ENCODE measurements around the gene LURAP1L. TPM values are rescaled to one million over a fixed set of nuclear protein-coding genes. Genes with fewer than 3 reads are reported as not detected.

LURAP1L gene
- total RNA-seq, 1 experiment from 2014 or later, result 59.2 TPM

DNA sequence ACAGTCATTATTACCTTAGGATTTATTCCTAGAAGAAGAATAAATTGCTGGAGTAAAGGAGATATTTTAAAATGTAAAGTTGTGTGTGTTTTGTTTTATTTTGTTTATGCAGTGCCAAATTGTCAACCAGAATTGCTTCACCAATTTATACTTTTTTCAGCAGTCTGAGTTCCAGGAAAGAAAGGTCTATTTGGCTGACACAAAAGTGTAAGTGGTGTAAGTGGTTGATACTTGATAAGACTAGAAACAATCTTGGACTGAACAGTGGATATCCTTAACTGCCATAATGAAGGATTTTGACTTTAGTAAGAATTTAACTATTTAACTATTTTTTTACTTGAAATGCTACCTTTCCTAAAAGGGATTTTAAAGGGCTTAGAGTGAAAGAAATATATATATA lies 43.9 kb upstream of the LURAP1L start:
- Mint-ChIP-seq H3K27me3 (ENCODE audit: insufficient read depth, unreplicated experiment) (no peaks in the 10 kb centered on the region), H3K27ac (ENCODE audit: low read depth, unreplicated experiment) (no peak overlapping the region), H3K36me3 (ENCODE audit: insufficient read depth, unreplicated experiment) (peaks cover 14% of the 10 kb centered on the region), H3K9me3 (ENCODE audit: unreplicated experiment) (peaks cover 10% of the 10 kb centered on the region), H3K4me3 (ENCODE audit: unreplicated experiment) (no peak overlapping the region), H3K4me1 (ENCODE audit: insufficient read depth, unreplicated experiment) (peaks cover 4% of the 10 kb centered on the region)
- BruUV-seq (replicated peaks), result no TSS peak
- POLR2A ChIA-PET, result no interaction called here
- no peak for DNase-seq (ENCODE audit: unreplicated experiment)
- TF ChIP-seq, protein P1, sequence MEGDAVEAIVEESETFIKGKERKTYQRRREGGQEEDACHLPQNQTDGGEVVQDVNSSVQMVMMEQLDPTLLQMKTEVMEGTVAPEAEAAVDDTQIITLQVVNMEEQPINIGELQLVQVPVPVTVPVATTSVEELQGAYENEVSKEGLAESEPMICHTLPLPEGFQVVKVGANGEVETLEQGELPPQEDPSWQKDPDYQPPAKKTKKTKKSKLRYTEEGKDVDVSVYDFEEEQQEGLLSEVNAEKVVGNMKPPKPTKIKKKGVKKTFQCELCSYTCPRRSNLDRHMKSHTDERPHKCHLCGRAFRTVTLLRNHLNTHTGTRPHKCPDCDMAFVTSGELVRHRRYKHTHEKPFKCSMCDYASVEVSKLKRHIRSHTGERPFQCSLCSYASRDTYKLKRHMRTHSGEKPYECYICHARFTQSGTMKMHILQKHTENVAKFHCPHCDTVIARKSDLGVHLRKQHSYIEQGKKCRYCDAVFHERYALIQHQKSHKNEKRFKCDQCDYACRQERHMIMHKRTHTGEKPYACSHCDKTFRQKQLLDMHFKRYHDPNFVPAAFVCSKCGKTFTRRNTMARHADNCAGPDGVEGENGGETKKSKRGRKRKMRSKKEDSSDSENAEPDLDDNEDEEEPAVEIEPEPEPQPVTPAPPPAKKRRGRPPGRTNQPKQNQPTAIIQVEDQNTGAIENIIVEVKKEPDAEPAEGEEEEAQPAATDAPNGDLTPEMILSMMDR (IDR thresholded peaks at IDR 0.05; ENCODE audit: unreplicated experiment), result no peak
- CTCF ChIA-PET, result interaction anchor here (0.7 to 9.4 kb wide), 2 partner anchors 20 to 43 kb away, joined by 3 to 131 read pairs; partner anchors contain the start of gene LURAP1L
- intact Hi-C loops (cut with micrococcal nuclease), result no loop called here

DNA sequence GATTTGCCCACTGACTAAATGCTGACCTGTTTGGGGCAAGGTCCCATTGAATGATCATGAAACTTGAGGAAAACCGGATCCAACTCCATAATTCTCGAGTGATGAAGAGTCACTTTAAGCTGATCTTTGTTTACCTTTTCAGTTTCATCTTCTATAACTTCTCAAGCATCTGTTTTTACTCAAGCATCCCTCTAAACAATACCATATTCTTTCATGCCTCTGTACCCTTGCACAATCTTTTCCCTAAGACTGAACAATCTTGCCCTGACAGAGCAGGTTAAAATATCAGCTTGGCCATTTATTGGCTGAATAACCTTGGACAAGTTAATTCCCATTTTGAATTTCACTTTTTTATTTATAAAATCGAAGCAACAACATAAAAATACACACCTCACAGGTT lies 41.8 kb upstream of the LURAP1L start:
- no peak for DNase-seq (ENCODE audit: unreplicated experiment)
- H3K9me3 Mint-ChIP-seq (ENCODE audit: unreplicated experiment), result peaks cover 10% of the 10 kb centered on the region
- ChIA-PET CTCF (interaction anchor here (0.5 to 2.4 kb wide), 4 partner anchors 8 to 87 kb away, joined by 3 to 9 read pairs (median 4); no protein-coding TSS in a partner anchor), POLR2A (interaction anchor here (0.7 kb wide), 1 partner anchor 241 kb away, joined by 3 read pairs; no protein-coding TSS in a partner anchor)
- H3K27me3 Mint-ChIP-seq (ENCODE audit: insufficient read depth, unreplicated experiment), result no peaks in the 10 kb centered on the region
- peaks cover 20% of the 10 kb centered on the region for H3K36me3 Mint-ChIP-seq (ENCODE audit: insufficient read depth, unreplicated experiment)
- no peak overlapping the region for H3K27ac Mint-ChIP-seq (ENCODE audit: low read depth, unreplicated experiment)
- TF ChIP-seq, protein P1 (IDR thresholded peaks at IDR 0.05; ENCODE audit: unreplicated experiment), result no peak
- BruUV-seq (replicated peaks), result no TSS peak
- intact Hi-C loops (cut with micrococcal nuclease), result no loop called here
- H3K4me1 Mint-ChIP-seq (ENCODE audit: insufficient read depth, unreplicated experiment), result peaks cover 4% of the 10 kb centered on the region
- H3K4me3 Mint-ChIP-seq (ENCODE audit: unreplicated experiment), result no peak overlapping the region

DNA sequence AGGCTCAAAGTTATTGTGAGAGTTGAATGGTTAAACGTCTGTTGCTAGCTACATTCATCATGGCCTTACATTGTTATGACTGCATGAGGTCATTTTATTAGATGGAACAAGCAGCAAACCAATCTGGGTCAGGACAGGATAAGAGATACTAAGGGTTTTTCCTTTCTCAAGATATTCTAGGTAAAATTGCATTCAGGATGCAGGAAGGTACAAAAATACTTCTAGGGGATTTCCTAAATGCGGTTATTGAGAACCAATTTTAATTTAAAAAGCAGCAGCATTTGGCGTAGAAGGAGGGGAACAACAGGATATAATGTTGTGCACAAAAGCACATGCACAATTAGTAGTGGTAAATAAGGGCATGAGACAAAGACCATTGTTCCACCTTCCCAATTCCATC lies 39.2 kb upstream of the LURAP1L start:
- H3K27ac Mint-ChIP-seq (ENCODE audit: low read depth, unreplicated experiment), result no peak overlapping the region
- H3K9me3 Mint-ChIP-seq (ENCODE audit: unreplicated experiment), result peaks cover 10% of the 10 kb centered on the region
- intact Hi-C loops (cut with micrococcal nuclease), result no loop called here
- ChIA-PET CTCF (interaction anchor here (1.5 to 1.9 kb wide), 4 partner anchors 11 to 353 kb away, joined by 5 to 14 read pairs (median 6); no protein-coding TSS in a partner anchor), POLR2A (interaction anchor here (1.3 kb wide), 1 partner anchor 79 kb away, joined by 3 read pairs; no protein-coding TSS in a partner anchor)
- no peaks in the 10 kb centered on the region for H3K27me3 Mint-ChIP-seq (ENCODE audit: insufficient read depth, unreplicated experiment)
- H3K4me3 Mint-ChIP-seq (ENCODE audit: unreplicated experiment), result no peak overlapping the region
- H3K4me1 Mint-ChIP-seq (ENCODE audit: insufficient read depth, unreplicated experiment), result peaks cover 9% of the 10 kb centered on the region
- H3K36me3 Mint-ChIP-seq (ENCODE audit: insufficient read depth, unreplicated experiment), result peaks cover 20% of the 10 kb centered on the region
- BruUV-seq (replicated peaks), result no TSS peak
- no peak for DNase-seq (ENCODE audit: unreplicated experiment)
- TF ChIP-seq, protein P1 (IDR thresholded peaks at IDR 0.05; ENCODE audit: unreplicated experiment), result no peak

DNA sequence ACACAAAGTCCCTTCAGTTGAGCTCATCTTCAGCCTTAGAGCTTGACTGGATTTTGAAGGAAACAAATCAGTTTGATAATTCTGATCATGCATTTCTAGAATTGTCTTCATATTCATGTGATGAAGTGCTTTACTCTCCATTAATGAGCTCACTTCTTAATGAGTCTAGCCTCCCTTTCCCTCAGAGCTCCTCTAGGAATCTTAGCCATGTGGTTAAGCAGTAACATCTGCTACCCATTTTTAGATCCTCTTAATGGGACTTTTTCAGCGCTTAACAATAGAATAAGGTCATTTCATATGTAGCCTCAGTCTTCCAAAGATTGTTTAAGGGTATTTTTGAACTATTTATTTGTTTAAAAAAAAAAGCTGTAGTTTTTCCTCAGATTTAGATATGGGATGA lies 36.9 kb upstream of the LURAP1L start:
- H3K27me3 Mint-ChIP-seq (ENCODE audit: insufficient read depth, unreplicated experiment), result no peaks in the 10 kb centered on the region
- DNase-seq (ENCODE audit: unreplicated experiment), result no peak
- H3K4me1 Mint-ChIP-seq (ENCODE audit: insufficient read depth, unreplicated experiment), result peaks cover 12% of the 10 kb centered on the region
- no peak overlapping the region for H3K27ac Mint-ChIP-seq (ENCODE audit: low read depth, unreplicated experiment)
- TF ChIP-seq, protein P1 (IDR thresholded peaks at IDR 0.05; ENCODE audit: unreplicated experiment), result no peak
- POLR2A ChIA-PET, result interaction anchor here (0.7 to 1.3 kb wide), 2 partner anchors 10 to 42 kb away, joined by 4 to 5 read pairs; no protein-coding TSS in a partner anchor
- H3K9me3 Mint-ChIP-seq (ENCODE audit: unreplicated experiment), result peaks cover 10% of the 10 kb centered on the region
- peaks cover 20% of the 10 kb centered on the region for H3K36me3 Mint-ChIP-seq (ENCODE audit: insufficient read depth, unreplicated experiment)
- BruUV-seq (replicated peaks), result no TSS peak
- intact Hi-C loops (cut with micrococcal nuclease), result no loop called here
- no peak overlapping the region for H3K4me3 Mint-ChIP-seq (ENCODE audit: unreplicated experiment)
- CTCF ChIA-PET, result interaction anchor here (0.7 to 2.4 kb wide), 5 partner anchors 13 to 1867 kb away, joined by 3 to 12 read pairs (median 3); no protein-coding TSS in a partner anchor
